SK-N-SH (cell line): ENCODE results near the gene UBAP1L. TPM values are rescaled to one million over a fixed set of nuclear protein-coding genes. Genes with fewer than 3 reads are reported as not detected.

Experiments used
- CTCF ChIA-PET: fragments of 300-600, 350-600 bp; formaldehyde crosslinking; extraction: SDS; loops from one replicate; lab custom pipeline; 2021; lab: Yijun Ruan, JAX
- POLR2A ChIA-PET: fragments of 350-600 bp; sonication (Branson Sonifier 250); formaldehyde crosslinking; extraction: SDS; loops from one replicate; lab custom pipeline; 2020; ENCODE audit warnings: antibody characterized with exemption, inconsistent platforms; lab: Yijun Ruan, JAX
- DNase-seq: peaks from one replicate; pipeline ENCODE4 v3.0.0; 2012
- H2AFZ ChIP-seq: fragments of 200-600 bp; sonication (generic); 2 replicates; pipeline ENCODE4 v1.8.1; 2016; ENCODE audit warnings: antibody characterized with exemption, mild to moderate bottlenecking, low read depth
- H3F3A ChIP-seq: fragments of 200-600 bp; sonication (generic); replicated peaks from 2 replicates; pipeline ENCODE3; 2016; ENCODE audit warnings: antibody characterized with exemption, mild to moderate bottlenecking; ENCODE audit not compliant: insufficient read depth
- H3K27ac ChIP-seq, 2 experiments: fragments of 200-500 bp in 1 of 2; fragments of 200-600 bp in 1 of 2; sonication (Bioruptor generic) in 1 of 2; sonication (generic), shearing (Covaris generic) in 1 of 2; 2 replicates each; pipeline versions ENCODE4 v1.5.1 to v1.6.1; 2014 to 2016; ENCODE audit warnings: low read depth in 2 of 2, inconsistent platforms in 1 of 2, low read length in 1 of 2, mild to moderate bottlenecking in 1 of 2, mixed read lengths in 1 of 2
- H3K27me3 ChIP-seq: fragments of 200-600 bp; sonication (generic), shearing (Covaris generic); 2 replicates; pipeline ENCODE4 v1.6.1; 2016; ENCODE audit warnings: mixed run types; ENCODE audit not compliant: insufficient read depth
- H3K36me3 ChIP-seq, 2 experiments: fragments of 200-500 bp in 1 of 2; fragments of 200-600 bp in 1 of 2; sonication (Bioruptor generic) in 1 of 2; sonication (generic) in 1 of 2; replicated peaks in 1 of 2; 2 replicates each; pipeline versions ENCODE3 to v1.5.1; 2014 to 2016; ENCODE audit warnings: low read length in 1 of 2, mild to moderate bottlenecking in 1 of 2; ENCODE audit not compliant: insufficient read depth in 2 of 2, control insufficient read depth in 1 of 2
- H3K4me1 ChIP-seq, 2 experiments: fragments of 200-500 bp in 1 of 2; fragments of 200-600 bp in 1 of 2; sonication (Bioruptor generic) in 1 of 2; sonication (generic), shearing (Covaris generic) in 1 of 2; 2 replicates each; pipeline versions ENCODE4 v1.5.1 to v1.6.1; 2014 to 2016; ENCODE audit warnings: low read depth in 1 of 2, low read length in 1 of 2, mixed run types in 1 of 2; ENCODE audit not compliant: insufficient read depth in 2 of 2, control insufficient read depth in 1 of 2
- H3K4me2 ChIP-seq: fragments of 200-600 bp; sonication (generic), shearing (Covaris generic); 2 replicates; pipeline ENCODE4 v1.6.1; 2017; ENCODE audit warnings: mixed run types
- H3K4me3 ChIP-seq, 2 experiments: fragments of 200-500 bp in 1 of 2; fragments of 200-600 bp in 1 of 2; sonication (Bioruptor generic) in 1 of 2; sonication (generic), shearing (Covaris generic) in 1 of 2; 2 replicates each; pipeline versions ENCODE4 v1.5.1 to v1.8.1; 2014 to 2016; ENCODE audit warnings: low read depth in 2 of 2, inconsistent platforms in 1 of 2, low read length in 1 of 2, mild to moderate bottlenecking in 1 of 2, mixed read lengths in 1 of 2, moderate library complexity in 1 of 2
- H3K79me2 ChIP-seq: fragments of 200-600 bp; sonication (generic); 2 replicates; pipeline ENCODE4 v1.8.1; 2017; ENCODE audit warnings: mild to moderate bottlenecking; ENCODE audit not compliant: insufficient read depth
- H3K9ac ChIP-seq: fragments of 200-600 bp; sonication (generic); 2 replicates; pipeline ENCODE4 v1.6.1; 2017; ENCODE audit warnings: mixed run types
- H3K9me2 ChIP-seq: fragments of 200-600 bp; sonication (generic); 2 replicates; pipeline ENCODE4 v1.6.1; 2017; ENCODE audit warnings: mixed run types
- H3K9me3 ChIP-seq: fragments of 200-600 bp; sonication (generic); 2 replicates; pipeline ENCODE4 v1.6.1; 2017; ENCODE audit warnings: mixed run types, mild to moderate bottlenecking, moderate library complexity
- H4K20me1 ChIP-seq: fragments of 200-600 bp; sonication (generic); 2 replicates; pipeline ENCODE4 v1.6.1; 2017; ENCODE audit warnings: mild to moderate bottlenecking, mixed run types; ENCODE audit not compliant: insufficient read depth
- CHD2 ChIP-seq: fragments of 150-350 bp; IDR thresholded peaks from 2 replicates; pipeline ENCODE4 v1.6.1; 2018; ENCODE audit warnings: low read length; ENCODE audit not compliant: partially characterized antibody
- ELF1 ChIP-seq: IDR thresholded peaks from 2 replicates; pipeline ENCODE4 v1.4.0; 2012
- EP300 ChIP-seq, 2 experiments: IDR thresholded peaks; 2 replicates each; pipeline versions ENCODE4 v1.4.0 to v1.6.1; 2012; ENCODE audit warnings: borderline replicate concordance in 1 of 2, low read depth in 1 of 2, low read length in 1 of 2
- EZH2phosphoT487 ChIP-seq: fragments of 200-600 bp; sonication (generic); IDR thresholded peaks from 2 replicates; pipeline ENCODE4 v1.6.1; 2017; ENCODE audit warnings: low read depth, mixed run types, mild to moderate bottlenecking, antibody characterized with exemption, moderate library complexity, borderline replicate concordance
- FOXJ3 ChIP-seq: sonication (generic); formaldehyde crosslinking; IDR thresholded peaks from 2 replicates; pipeline ENCODE4 v1.5.1; 2020; ENCODE audit warnings: mild to moderate bottlenecking, missing genetic modification reagents
- MAX ChIP-seq: IDR thresholded peaks from 2 replicates; pipeline ENCODE4 v1.4.0; 2012; ENCODE audit warnings: low read depth
- MXI1 ChIP-seq: IDR thresholded peaks from 2 replicates; pipeline ENCODE4 v1.6.1; 2012; ENCODE audit warnings: mild to moderate bottlenecking, low read depth, low read length, improper control_type of control experiment
- NFIC ChIP-seq: IDR thresholded peaks from 2 replicates; pipeline ENCODE4 v1.4.0; 2012; ENCODE audit warnings: borderline replicate concordance
- PBX3 ChIP-seq: IDR thresholded peaks from 2 replicates; pipeline ENCODE4; 2012
- POLR2AphosphoS5 ChIP-seq: IDR thresholded peaks from 2 replicates; pipeline ENCODE4 v1.6.1; 2012; ENCODE audit warnings: low read depth, low read length
- RAD21 ChIP-seq: IDR thresholded peaks from 2 replicates; pipeline ENCODE4 v1.6.1; 2012; ENCODE audit warnings: mild to moderate bottlenecking, low read length
- RFX5 ChIP-seq: IDR thresholded peaks from 2 replicates; pipeline ENCODE4 v1.6.1; 2012; ENCODE audit warnings: mild to moderate bottlenecking, improper control_type of control experiment, low read length
- SIN3A ChIP-seq: IDR thresholded peaks from 2 replicates; pipeline ENCODE4 v1.6.1; 2012; ENCODE audit warnings: low read depth, mild to moderate bottlenecking, low read length, moderate library complexity, borderline replicate concordance
- TCF12 ChIP-seq: IDR thresholded peaks from 2 replicates; pipeline ENCODE4 v1.4.0; 2012
- TEAD4 ChIP-seq: IDR thresholded peaks from 2 replicates; pipeline ENCODE4 v1.4.0; 2012; ENCODE audit warnings: mild to moderate bottlenecking, borderline replicate concordance; ENCODE audit not compliant: insufficient read depth
- USF1 ChIP-seq: IDR thresholded peaks from 2 replicates; pipeline ENCODE4 v1.4.0; 2012; ENCODE audit warnings: low read depth, borderline replicate concordance
- ZBTB33 ChIP-seq: IDR thresholded peaks from 2 replicates; pipeline ENCODE4 v1.4.0; 2012; ENCODE audit warnings: low read depth, borderline replicate concordance
- WGBS: methylation state at CpG from one replicate; pipeline ENCODE4 v1.1.6; 2017; ENCODE audit warnings: low lambda C conversion rate; 5-methylcytosine and 5-hydroxymethylcytosine counted together
- polyA plus RNA-seq, 3 experiments: library from polyadenylated mRNA; depleted of rRNA; stranded (reverse); fragments of >200 nt; gene quantifications; 2 replicates each; pipeline ENCODE4 v1.2.3, GENCODE V29; 2012

Gene UBAP1L
- polyA plus RNA-seq, 1 of the 3 experiments (the other 2 are of a cell fraction): 1.8 TPM

GRCh38 chr15:65099336-65099735, 15.7 kb downstream of the UBAP1L start:
- no peaks in the 10 kb centered on the region for H3K79me2 ChIP-seq
- H3F3A ChIP-seq: no peaks in the 10 kb centered on the region
- no peaks in the 10 kb centered on the region for H4K20me1 ChIP-seq
- no peak overlapping the region for H3K27ac ChIP-seq
- no peaks in the 10 kb centered on the region for H3K9me2 ChIP-seq
- no peaks in the 10 kb centered on the region for H3K9me3 ChIP-seq
- no peak overlapping the region for H3K4me3 ChIP-seq
- ChIA-PET POLR2A (no interaction called here), CTCF (interaction anchor here (0.6 to 6.1 kb wide), 4 partner anchors 13 to 403 kb away, joined by 3 to 109 read pairs (median 4); no protein-coding TSS in a partner anchor)
- H3K9ac ChIP-seq: no peak overlapping the region
- no peak overlapping the region for H2AFZ ChIP-seq
- H3K4me1 ChIP-seq: no peaks in the 10 kb centered on the region; a peak in 1 of 4 replicates
- no peak for DNase-seq
- peaks cover 20 to 59% of the 10 kb centered on the region in 2 experiments for H3K36me3 ChIP-seq
- TF ChIP-seq USF1: no peak
- TF ChIP-seq EZH2phosphoT487: no peak
- no peak for TF ChIP-seq ZBTB33
- no peak for TF ChIP-seq CHD2
- no peak for TF ChIP-seq POLR2AphosphoS5
- no peak for TF ChIP-seq TCF12
- TF ChIP-seq TEAD4: no peak
- TF ChIP-seq RFX5: no peak
- TF ChIP-seq NFIC: no peak
- no peak for TF ChIP-seq EP300 (IDR thresholded peaks at IDR 0.05; ENCODE audit: borderline replicate concordance in 1 of 2, low read depth in 1 of 2, low read length in 1 of 2)
- TF ChIP-seq FOXJ3 (CRISPR knock-in tag): no peak
- no peak for TF ChIP-seq MAX
- no peak for TF ChIP-seq ELF1
- no peak for TF ChIP-seq SIN3A
- no peak for TF ChIP-seq RAD21
- no peak for TF ChIP-seq PBX3
- TF ChIP-seq MXI1: no peak
- 100% methylated on average over 3 of the region's 5 CpGs for WGBS
- no peak overlapping the region for H3K4me2 ChIP-seq
- H3K27me3 ChIP-seq: no peaks in the 10 kb centered on the region
